GM12801 (cell line): ENCODE data around the gene ENDOU.

ENCODE experiments used
- CTCF ChIP-seq: IDR thresholded peaks from one replicate; pipeline ENCODE4 v1.5.1; 2011; ENCODE audit warnings: control low read depth; ENCODE audit not compliant: insufficient read length; ENCODE audit errors: extremely low read depth

ENDOU gene

GRCh38 chr12:47745485-47746041 lies 20.3 kb upstream of the ENDOU start:
- no peak for TF ChIP-seq CTCF

GRCh38 chr12:47744778-47745436 lies 19.6 kb upstream of the ENDOU start:
- no peak for TF ChIP-seq CTCF

- no peak for TF ChIP-seq CTCF
These were observed 18.8 kb upstream of the ENDOU start for GRCh38 chr12:47744005-47744651.

GRCh38 chr12:47743311-47743860 lies 18.1 kb upstream of the ENDOU start:
- TF ChIP-seq CTCF = no peak

GRCh38 chr12:47742253-47742825 lies 17.0 kb upstream of the ENDOU start:
- TF ChIP-seq CTCF = peak; percentile 93

GRCh38 chr12:47741340-47741703 lies 16.0 kb upstream of the ENDOU start:
- no peak for TF ChIP-seq CTCF

GRCh38 chr12:47740606-47741339 lies 15.5 kb upstream of the ENDOU start:
- TF ChIP-seq CTCF = no peak
